GM18873 (cell line): ENCODE measurements around the gene FAM110C.
"Not testable (repeated sequence)": the region's sequence is repeated elsewhere in the genome, so short reads cannot be mapped to it uniquely, and the experiment has no call there.

Experiments used
- ATAC-seq: cut with Tn5 transposase; IDR thresholded peaks from one replicate; pipeline ENCODE4 v1.9.1; 2021; ENCODE audit warnings: mild to moderate bottlenecking, moderate library complexity, moderate number of reproducible peaks; ENCODE audit not compliant: unreplicated experiment, low FRiP score

The FAM110C gene, protein sequence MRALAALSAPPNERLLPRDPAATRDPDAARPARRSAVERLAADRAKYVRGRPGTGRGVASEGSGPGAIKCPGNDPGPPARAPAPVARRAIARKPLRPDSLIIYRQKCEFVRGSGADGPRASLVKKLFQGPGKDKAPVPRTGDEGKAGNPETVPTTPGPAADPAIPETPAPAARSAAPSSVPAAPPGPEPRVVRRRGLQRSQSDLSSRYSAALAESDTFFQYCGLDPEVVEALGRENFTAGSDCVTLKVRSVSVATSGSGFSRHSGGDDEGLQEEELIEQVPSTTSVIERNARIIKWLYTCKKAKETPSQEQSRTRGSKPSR

DNA sequence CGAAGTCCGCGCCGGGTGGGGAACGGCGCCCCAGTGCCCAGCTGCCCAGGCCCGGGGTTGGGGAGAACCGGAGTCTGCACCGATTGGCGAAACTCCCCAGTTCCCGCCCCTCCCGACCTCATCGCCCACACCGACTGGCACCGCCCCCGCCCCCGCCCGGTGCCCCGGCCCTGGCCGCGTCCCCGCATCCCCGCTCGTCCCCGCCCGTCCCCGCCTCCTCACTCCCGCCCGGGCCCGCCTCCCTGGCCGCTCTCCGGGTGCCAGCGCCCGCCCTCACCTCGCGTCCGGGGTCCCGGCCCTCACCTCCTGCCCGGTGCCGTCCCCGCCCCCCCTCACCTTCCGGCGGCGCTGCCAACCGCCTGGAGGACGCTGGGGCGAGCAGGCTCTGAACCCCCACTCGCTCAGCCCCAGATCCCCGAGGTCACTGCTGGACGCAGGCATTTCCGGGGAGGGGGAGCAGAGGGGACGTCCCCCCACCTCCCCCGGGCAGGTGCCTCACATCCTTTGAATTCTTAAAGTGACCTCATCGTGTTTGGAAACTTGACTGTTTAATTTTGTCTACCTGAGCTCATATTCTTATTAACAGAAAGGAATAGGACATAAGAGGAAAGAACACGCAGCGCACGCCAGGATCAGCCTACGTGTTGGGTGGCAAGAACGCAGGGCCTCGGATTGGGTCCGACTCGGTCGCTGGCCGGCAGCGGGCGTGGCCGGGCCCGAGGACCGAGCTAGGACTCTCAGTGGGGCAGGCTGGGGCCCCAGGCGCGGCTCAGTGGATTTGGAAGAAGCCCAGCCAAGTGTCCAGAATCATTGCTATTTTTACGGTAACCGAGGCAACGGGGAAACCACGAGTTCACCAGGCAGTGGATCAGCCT, at the start of gene FAM110C:
Gene FAM110C (minus strand): TSS at position 35 of the 875 bp plus-strand sequence. CDS start 120 bp downstream, outside the sequence.
- no peak for ATAC-seq

GRCh38 chr2:92326-92725, 46.0 kb upstream of the FAM110C start:
- no peak for ATAC-seq

DNA sequence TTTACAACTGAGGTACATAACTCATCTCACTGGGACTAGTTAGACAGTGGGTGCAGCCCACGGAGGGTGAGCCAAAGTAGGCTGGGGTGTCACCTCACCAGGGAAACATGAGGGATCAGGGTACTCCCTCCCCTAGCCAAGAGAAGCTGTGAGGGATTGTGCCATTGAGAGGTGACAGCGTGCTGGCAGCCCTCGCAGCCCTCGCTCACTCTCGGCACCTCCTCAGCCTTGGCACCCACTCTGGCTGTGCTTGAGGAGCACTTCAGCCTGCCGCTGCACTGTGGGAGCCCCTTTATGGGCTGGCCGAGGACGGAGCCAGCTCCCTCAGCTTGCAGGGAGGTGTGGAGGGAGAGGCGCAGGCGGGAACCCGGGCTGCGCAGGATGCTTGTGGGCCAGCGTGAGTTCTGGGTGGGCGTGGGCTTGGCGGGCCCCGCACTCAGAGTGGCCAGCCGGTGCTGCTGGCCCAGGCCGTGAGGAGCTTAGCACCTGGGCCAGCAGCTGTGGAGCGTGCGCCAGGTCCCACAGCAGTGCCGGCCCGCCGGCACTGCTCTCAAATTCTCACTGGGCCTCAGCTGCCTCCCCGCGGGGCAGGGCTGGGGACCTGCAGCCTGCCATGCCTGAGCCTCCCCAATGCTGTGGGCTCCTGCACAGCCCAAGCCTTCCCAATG, 44.5 kb upstream of the FAM110C start:
- no peak for ATAC-seq

- no peak for ATAC-seq
Observed at GRCh38 chr2:85761-86160, 39.5 kb upstream of the FAM110C start.

- ATAC-seq, result no peak
Observed at GRCh38 chr2:84121-84520, 37.8 kb upstream of the FAM110C start.

- no peak for ATAC-seq
Observed at GRCh38 chr2:80971-81736, 34.8 kb upstream of the FAM110C start.

DNA sequence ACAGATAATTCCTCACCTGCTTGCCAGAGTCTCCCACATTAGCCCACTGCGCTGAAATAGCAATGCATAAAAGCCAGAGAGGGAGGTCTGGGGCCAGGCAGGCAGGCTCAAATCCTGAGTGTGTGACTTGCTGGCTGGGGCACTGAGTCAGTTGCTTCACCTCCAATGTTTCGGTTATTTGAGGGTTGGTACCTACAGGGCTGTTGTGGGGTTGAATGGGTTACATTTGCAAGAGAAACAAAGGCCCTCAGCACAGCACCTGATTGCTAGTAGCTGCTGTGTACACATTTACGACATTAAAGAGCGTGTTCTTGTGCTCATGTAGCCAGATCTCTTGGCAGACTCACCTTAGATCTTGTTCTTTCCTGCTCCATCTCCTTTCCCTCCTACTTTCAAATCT, 34.1 kb upstream of the FAM110C start:
- ATAC-seq, result no peak

- ATAC-seq, result no peak
Observed at GRCh38 chr2:71309-72035, 25.2 kb upstream of the FAM110C start.

- no peak for ATAC-seq
Observed at GRCh38 chr2:69366-70344, 23.4 kb upstream of the FAM110C start.

DNA sequence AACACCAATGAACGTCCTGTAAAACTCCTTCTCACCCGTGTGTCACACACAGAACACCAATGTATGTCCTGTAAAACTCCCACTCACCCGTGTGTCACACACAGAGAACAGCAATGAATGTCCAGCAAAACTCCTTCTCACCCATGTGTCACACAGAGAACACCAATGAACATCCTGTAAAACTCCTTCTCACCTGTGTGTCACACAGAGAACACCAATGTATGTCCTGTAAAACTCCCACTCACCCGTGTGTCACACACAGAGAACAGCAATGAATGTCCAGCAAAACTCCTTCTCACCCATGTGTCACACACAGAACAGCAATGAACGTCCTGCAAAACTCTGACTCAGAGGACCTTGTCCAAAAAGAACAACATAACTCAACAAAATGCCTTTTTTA, 22.3 kb upstream of the FAM110C start:
- not testable (repeated sequence) for ATAC-seq

DNA sequence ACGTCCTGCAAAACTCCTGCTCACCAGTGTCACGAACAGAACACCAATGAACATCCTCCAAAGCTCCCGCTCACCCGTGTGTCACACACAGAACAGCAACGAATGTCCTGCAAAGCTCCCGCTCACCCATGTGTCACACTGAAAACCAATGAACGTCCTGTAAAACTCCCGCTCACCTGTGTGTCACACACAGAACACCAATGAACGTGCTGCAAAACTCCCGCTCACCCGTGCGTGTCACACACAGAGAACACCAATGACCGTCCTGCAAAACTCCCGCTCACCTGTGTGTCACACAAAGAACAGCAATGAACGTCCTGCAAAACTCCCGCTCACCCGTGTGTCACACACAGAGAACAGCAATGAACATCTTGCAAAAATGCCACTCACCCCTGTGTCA, 20.5 kb upstream of the FAM110C start:
- no peak for ATAC-seq

GRCh38 chr2:65121-65520, 18.8 kb upstream of the FAM110C start:
- ATAC-seq, result no peak

GRCh38 chr2:55587-56448, 9.5 kb upstream of the FAM110C start:
- no peak for ATAC-seq

DNA sequence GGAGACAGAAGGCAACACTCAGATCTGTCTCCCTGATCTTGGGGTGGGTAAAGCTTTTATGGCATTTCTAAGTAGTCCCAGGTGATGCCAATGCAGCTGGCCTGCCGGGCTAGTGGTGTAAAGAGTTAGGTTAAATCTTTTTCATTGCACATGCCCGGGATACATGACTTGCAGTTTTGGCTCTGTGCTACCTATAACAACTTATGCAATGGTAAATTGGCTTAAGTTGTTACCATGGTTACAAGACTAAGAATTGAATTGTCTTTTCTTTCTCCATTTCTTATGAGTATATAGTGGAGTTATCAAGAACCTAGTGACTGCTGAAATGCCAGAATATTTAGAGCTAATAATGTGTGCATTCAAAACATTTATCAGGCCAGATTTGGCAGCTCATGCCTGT, 5.3 kb upstream of the FAM110C start:
- ATAC-seq, result no peak

DNA sequence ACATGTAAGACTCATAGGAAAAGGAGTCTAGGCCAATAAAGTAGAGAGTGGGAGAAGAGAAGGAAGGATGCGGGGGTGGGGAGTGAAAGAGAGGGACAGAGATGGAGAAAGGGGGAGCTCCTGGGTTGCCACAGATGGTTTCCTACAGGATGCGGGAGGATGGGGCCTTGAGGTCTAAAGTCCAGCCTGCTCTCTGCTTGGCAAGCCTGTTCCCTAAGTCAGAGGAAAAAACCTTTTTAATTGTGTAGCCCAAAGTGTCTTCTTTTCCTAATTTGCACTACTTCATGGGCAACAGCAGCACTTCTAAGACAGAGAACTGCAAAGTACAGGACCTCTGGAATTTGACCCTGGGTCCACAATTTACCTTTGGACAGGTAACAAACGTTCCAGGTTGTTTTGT, 1.4 kb upstream of the FAM110C start:
- ATAC-seq, result no peak

DNA sequence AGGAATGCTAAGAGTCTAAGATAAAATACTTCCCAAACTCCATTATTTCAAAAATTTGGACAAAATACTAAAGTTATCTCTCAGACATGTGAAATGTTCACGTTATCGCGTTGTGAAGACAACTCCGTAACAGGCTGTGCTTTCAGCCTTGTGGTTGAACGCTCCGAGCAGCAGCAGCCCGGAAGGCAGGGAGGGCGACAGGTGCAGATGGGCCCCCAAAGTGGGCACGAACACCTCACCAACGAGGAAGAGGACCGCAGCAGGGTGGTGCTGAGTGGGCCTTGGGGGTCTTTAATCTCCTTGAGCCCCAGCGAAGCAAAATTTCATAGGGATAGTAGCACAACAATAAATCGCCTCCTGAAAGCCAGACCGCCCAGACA, 1.0 kb upstream of the FAM110C start:
- no peak for ATAC-seq

- ATAC-seq, result no peak
Observed at GRCh38 chr2:46131-46470, 204 bp downstream of the FAM110C start.
